Stimulated activated effector memory CD8-positive, alpha-beta T cell treated with anti-CD3 and anti-CD28 coated beads, Interleukin-12 subunit alpha, Interleukin-12 subunit beta, amount 100 ng/mL, for 72 hours (primary cell): ENCODE measurements around the gene AQP10.
"Not testable (repeated sequence)": the region's sequence is repeated elsewhere in the genome, so short reads cannot be mapped to it uniquely, and the experiment has no call there.

Source experiments
- ATAC-seq: fragments of 150-1000 bp; cut with Tn5 transposase; 2 replicates; pipeline ENCODE4 v1.10.0; 2021
- DNase-seq, 2 donors: peaks; one replicate each; pipeline ENCODE4 v3.0.0; 2021 to 2022; ENCODE audit warnings: low spot score in 2 of 2
- H3K27ac Mint-ChIP-seq: one replicate; pipeline ENCODE4 v1.8.0; 2022; ENCODE audit warnings: mild to moderate bottlenecking, mixed read lengths
- H3K36me3 Mint-ChIP-seq: one replicate; pipeline ENCODE4 v1.8.0; 2022; ENCODE audit warnings: mild to moderate bottlenecking, mixed read lengths
- H3K4me1 Mint-ChIP-seq: one replicate; pipeline ENCODE4 v1.8.0; 2022; ENCODE audit warnings: mixed read lengths
- H3K4me3 Mint-ChIP-seq: one replicate; pipeline ENCODE4 v1.8.0; 2022; ENCODE audit warnings: mild to moderate bottlenecking, mixed read lengths
- H3K9me3 Mint-ChIP-seq: one replicate; pipeline ENCODE4 v1.8.0; 2022; ENCODE audit warnings: mixed read lengths

The AQP10 gene, protein sequence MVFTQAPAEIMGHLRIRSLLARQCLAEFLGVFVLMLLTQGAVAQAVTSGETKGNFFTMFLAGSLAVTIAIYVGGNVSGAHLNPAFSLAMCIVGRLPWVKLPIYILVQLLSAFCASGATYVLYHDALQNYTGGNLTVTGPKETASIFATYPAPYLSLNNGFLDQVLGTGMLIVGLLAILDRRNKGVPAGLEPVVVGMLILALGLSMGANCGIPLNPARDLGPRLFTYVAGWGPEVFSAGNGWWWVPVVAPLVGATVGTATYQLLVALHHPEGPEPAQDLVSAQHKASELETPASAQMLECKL

GRCh38 chr1:154320882-154321608 lies at the start of gene AQP10:
AQP10 (plus strand) TSS chr1:154321093; CDS start chr1:154321156, 63 bp downstream.
- Mint-ChIP-seq H3K9me3 (no peaks in the 10 kb centered on the region), H3K4me3 (no peak within 1 kb of the TSS), H3K27ac (no peak within 1 kb of the TSS), H3K4me1 (peaks cover 14% of the 10 kb centered on the region), H3K36me3 (no peaks in the 10 kb centered on the region)
- no peak for DNase-seq
- no peak for ATAC-seq

DNA sequence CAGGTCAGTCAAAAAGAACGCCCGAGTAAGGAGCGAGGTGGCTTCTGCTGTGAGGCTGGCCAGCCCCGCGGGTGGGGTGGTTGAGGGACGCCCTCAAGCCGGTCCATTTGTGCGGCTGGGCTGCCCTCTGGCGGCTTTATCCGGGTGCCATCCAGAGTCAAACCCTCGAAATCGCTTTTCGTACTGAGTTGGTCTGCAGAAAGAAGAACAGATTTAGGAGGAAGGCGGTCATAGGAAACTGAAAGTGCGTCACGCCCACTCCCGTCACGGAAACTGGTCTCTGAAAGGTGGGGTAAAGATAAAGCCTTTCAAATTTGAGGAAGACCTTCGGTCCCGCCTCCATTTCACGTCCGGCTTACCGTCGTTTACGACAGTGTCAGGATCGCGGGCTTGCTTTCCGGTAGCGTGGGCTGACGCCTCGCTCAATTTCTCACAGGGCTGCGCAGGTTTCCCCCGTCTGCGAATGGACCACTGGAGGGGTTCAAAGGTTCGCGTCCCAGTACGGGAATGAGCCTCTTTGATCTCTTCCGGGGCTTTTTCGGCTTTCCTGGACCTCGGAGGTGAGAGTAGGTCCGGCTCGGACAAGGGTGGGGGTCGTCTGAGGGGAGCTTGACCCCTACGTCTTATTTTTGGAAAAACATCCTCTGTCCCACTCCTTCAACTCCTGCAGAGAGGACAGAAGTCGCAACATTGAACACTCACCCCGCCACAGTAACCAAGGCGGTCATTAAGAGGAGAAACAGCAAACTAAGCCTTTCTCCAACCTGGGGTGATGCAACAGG lies 48.5 kb upstream of the AQP10 start, which contains the start of gene HAX1:
HAX1 (plus strand) TSS at position 413 of the 782 bp plus-strand sequence; CDS start at position 508, 95 bp downstream.
- Mint-ChIP-seq H3K36me3 (peaks cover 90% of the 10 kb centered on the region), H3K4me3 (peak within 1 kb of the TSS; percentile 98), H3K4me1 (peaks cover 49% of the 10 kb centered on the region), H3K27ac (peak within 1 kb of the TSS; percentile 99), H3K9me3 (no peaks in the 10 kb centered on the region)
- DNase-seq = peak; percentile 84 to 96
- peak; percentile 95 for ATAC-seq

- Mint-ChIP-seq H3K4me1 (peaks cover 49% of the 10 kb centered on the region), H3K4me3 (peak overlapping the region; percentile 98), H3K36me3 (peaks cover 83% of the 10 kb centered on the region), H3K9me3 (no peaks in the 10 kb centered on the region), H3K27ac (peak overlapping the region; percentile 99)
- no peak for ATAC-seq
- DNase-seq = no peak
Observed at GRCh38 chr1:154272999-154273563, 47.8 kb upstream of the AQP10 start.

GRCh38 chr1:154276797-154277196 lies 44.1 kb upstream of the AQP10 start:
- H3K27ac Mint-ChIP-seq = no peak overlapping the region
- H3K36me3 Mint-ChIP-seq = peaks cover 47% of the 10 kb centered on the region
- peaks cover 20% of the 10 kb centered on the region for H3K4me1 Mint-ChIP-seq
- ATAC-seq (no peak), DNase-seq (no peak)
- H3K4me3 Mint-ChIP-seq = no peak overlapping the region
- no peaks in the 10 kb centered on the region for H3K9me3 Mint-ChIP-seq

DNA sequence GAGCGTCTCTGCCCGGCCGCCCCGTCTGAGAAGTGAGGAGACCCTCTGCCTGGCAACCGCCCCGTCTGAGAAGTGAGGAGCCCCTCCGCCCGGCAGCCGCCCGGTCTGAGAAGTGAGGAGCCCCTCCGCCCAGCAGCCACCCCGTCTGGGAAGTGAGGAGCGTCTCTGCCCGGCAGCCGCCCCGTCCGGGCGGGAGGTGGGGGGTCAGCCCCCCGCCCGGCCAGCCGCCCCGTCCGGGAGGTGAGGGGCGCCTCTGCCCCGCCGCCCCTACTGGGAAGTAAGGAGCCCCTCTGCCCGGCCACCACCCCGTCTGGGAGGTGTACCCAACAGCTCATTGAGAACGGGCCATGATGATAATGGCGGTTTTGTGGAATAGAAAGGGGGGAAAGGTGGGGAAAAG lies 33.3 kb upstream of the AQP10 start:
- not testable (repeated sequence) for DNase-seq, H3K4me3 Mint-ChIP-seq, H3K4me1 Mint-ChIP-seq, H3K9me3 Mint-ChIP-seq, H3K36me3 Mint-ChIP-seq, H3K27ac Mint-ChIP-seq, ATAC-seq

DNA sequence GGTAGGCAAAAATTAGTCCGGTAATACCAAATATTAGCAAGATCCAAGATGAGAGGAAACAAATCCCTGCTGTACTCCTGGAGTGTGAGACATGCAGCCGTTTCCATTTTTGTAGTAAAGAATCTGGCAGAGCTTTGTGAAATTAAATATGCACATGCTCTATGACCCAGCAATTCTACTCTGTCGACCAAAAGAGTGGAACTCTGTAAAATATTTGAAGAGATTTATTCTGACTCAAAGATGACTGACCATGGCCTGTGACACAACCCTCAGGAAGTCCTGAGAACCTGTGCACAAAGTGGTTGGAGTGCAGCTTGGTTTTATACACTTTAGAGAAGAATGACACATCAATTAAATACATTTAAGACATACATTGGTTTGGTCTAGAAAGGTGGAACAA lies 32.2 kb upstream of the AQP10 start:
- Mint-ChIP-seq H3K27ac (no peak overlapping the region), H3K4me1 (no peaks in the 10 kb centered on the region), H3K4me3 (no peak overlapping the region), H3K36me3 (no peaks in the 10 kb centered on the region), H3K9me3 (no peaks in the 10 kb centered on the region)
- peak; percentile 21 for ATAC-seq
- DNase-seq = no peak

GRCh38 chr1:154290921-154291320 lies 30.0 kb upstream of the AQP10 start:
- Mint-ChIP-seq H3K27ac (no peak overlapping the region), H3K4me3 (no peak overlapping the region), H3K9me3 (peaks cover 6% of the 10 kb centered on the region), H3K36me3 (no peaks in the 10 kb centered on the region), H3K4me1 (no peaks in the 10 kb centered on the region)
- ATAC-seq (no peak), DNase-seq (no peak)

DNA sequence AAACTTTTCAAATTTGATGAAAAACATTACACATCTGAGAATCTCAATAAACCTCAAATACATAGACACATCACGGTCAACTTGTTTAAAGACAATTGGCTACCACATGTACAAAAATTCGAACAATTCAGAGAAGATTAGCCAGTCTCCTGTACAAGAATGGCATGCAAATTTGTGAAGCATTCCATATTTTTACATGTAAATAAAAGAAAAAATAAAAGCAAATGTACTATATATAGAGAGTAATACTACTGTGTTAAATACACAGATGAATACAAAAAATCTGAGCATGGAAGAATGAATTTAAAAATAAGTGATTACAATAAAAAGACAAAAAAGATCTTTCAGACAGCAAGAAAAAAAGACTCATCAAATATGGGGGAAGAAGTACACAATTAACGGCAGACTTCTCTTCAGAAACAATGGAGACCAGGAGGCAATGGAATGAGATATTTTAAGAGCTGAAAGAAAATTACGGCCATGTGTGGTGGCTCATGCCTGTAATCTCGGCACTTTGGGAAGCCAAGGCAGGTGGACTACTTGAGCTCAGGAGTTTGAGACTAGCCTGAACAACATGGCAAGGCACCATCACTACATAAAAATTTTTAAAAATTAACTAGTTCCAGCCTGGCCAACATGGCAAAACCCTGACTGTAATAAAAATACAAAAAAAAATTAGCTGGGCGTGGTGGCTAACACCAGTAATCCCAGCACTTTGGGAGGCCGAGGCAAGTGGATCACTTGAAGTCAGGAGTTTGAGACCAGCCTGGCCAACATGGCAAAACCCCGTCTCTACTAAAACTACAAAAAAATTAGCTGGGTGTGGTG lies 25.3 kb upstream of the AQP10 start:
- peaks cover 6% of the 10 kb centered on the region for H3K9me3 Mint-ChIP-seq
- H3K4me3 Mint-ChIP-seq = no peak overlapping the region
- H3K4me1 Mint-ChIP-seq = no peaks in the 10 kb centered on the region
- DNase-seq = no peak
- no peaks in the 10 kb centered on the region for H3K36me3 Mint-ChIP-seq
- ATAC-seq = no peak
- H3K27ac Mint-ChIP-seq = no peak overlapping the region

- H3K9me3 Mint-ChIP-seq = no peaks in the 10 kb centered on the region
- H3K4me1 Mint-ChIP-seq = peaks cover 16% of the 10 kb centered on the region
- H3K36me3 Mint-ChIP-seq = no peaks in the 10 kb centered on the region
Observed at GRCh38 chr1:154301582-154301981, 19.3 kb upstream of the AQP10 start.

DNA sequence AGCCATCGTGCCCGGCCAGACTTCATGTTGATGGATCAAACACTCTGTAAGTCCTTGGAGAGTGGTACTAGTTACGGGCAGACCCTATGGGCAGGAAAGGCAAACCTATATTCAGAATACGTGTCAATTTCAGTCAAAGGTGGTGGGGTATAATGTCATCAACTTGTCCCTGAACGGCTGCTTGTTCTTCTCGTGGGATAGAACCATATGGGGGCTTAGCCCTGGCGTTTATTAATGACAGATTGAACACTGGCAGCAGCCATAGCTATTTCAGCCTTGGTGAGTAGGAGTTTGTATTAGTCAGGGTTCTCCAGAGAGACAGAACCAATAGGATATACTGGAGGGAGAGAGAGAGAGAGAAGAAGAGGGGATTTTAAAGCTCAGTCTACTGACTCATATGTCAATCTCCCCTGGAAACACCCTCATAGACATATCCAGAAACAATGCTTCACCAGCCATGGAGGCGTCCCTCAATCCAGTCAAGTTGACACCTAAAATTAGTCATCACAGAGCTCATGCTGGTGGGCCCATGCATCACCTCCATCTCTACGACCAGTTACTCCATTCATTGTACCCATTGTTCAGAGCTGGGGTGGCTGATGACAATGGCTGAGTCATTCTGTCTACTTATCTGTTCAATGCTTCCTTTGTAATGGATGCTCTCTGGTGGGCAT lies 16.1 kb upstream of the AQP10 start:
- Mint-ChIP-seq H3K36me3 (no peaks in the 10 kb centered on the region), H3K4me1 (peaks cover 28% of the 10 kb centered on the region), H3K9me3 (no peaks in the 10 kb centered on the region), H3K27ac (peak overlapping the region; percentile 70), H3K4me3 (no peak overlapping the region)
- peak in 1 of 2 donors; percentile 72 for DNase-seq
- peak; percentile 97 for ATAC-seq

More at GRCh38 chr1:154301582-154301981, 19.3 kb upstream of the AQP10 start:
- no peak overlapping the region for H3K27ac Mint-ChIP-seq
- no peak overlapping the region for H3K4me3 Mint-ChIP-seq
- ATAC-seq = no peak
- DNase-seq = no peak

DNA sequence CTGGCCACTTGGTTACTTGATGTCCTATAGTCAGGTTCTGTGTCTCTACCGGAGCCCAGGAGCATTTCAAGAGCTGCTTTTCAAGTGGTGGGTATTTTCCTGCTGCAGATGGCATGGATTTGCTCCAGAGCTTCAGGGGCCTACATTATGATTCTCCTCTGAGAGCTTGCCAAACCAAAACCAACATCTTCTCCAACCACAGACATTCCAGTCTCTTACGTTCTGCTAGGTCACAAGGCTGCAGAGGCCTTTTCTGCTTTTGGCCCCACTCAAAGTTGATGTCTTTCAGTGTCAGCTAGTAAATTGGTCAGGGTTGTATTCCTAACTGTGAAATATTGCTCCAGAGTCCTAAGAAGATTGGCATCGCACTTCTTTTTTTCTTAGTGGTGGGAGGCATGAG lies 14.7 kb upstream of the AQP10 start:
- Mint-ChIP-seq H3K4me3 (no peak overlapping the region), H3K4me1 (peaks cover 28% of the 10 kb centered on the region), H3K9me3 (no peaks in the 10 kb centered on the region), H3K27ac (no peak overlapping the region), H3K36me3 (no peaks in the 10 kb centered on the region)
- DNase-seq (no peak), ATAC-seq (no peak)

- not testable (repeated sequence) for H3K9me3 Mint-ChIP-seq, H3K27ac Mint-ChIP-seq, H3K36me3 Mint-ChIP-seq, H3K4me3 Mint-ChIP-seq
- DNase-seq (peak in 1 of 2 donors; percentile 60), ATAC-seq (peak; percentile 9)
- peaks cover 28% of the 10 kb centered on the region for H3K4me1 Mint-ChIP-seq
Observed at GRCh38 chr1:154307670-154308270, 13.1 kb upstream of the AQP10 start.

- H3K4me1 Mint-ChIP-seq = peaks cover 28% of the 10 kb centered on the region
- H3K36me3 Mint-ChIP-seq, H3K4me3 Mint-ChIP-seq, H3K9me3 Mint-ChIP-seq, ATAC-seq, DNase-seq: not testable (repeated sequence)
- peak overlapping the region; percentile 14 for H3K27ac Mint-ChIP-seq
Observed at GRCh38 chr1:154309136-154309535, 11.8 kb upstream of the AQP10 start.
